Measurements from ENCODE around the gene PIGL.
"Not testable (repeated sequence)": the region's sequence is repeated elsewhere in the genome, so short reads cannot be mapped to it uniquely, and the experiment has no call there.

Gene PIGL

DNA sequence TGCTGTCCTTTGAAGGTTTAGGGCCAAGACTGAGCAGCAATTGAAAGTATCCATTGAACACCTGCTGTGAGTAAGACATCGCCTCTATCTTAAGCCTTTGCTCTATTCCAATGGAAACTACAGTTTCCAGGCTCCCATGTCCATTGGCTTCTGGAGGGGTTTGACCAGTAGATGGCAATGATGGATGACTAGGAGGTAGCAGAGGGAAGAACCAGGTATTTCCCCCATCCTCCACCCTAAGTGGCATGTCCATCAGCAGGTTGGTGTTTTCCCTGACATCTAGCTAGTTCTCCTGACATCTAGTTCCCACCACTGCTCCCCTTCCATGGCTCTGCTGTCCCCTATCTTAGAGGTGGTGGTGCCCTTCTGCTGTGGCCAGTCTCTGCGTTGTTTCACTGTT, 77.5 kb downstream of the PIGL start:
- Histone ChIP-seq H3K4me1 (ENCODE audit: control insufficient read depth, insufficient read depth, low read length) (no peaks in the 10 kb centered on the region), H3K9ac (ENCODE audit: low read length) (no peak overlapping the region), H3K9me3 (ENCODE audit: control insufficient read depth, low read length) (no peaks in the 10 kb centered on the region), H3K4me3 (ENCODE audit: low read length) (no peak overlapping the region), H3K36me3 (ENCODE audit: control insufficient read depth, insufficient read depth, low read length, severe bottlenecking) (no peaks in the 10 kb centered on the region), H3K27me3 (replicated peaks; ENCODE audit: control insufficient read depth, insufficient read depth, low read length) (no peaks in the 10 kb centered on the region)
- no peak for DNase-seq (ENCODE audit: low read depth)

DNA sequence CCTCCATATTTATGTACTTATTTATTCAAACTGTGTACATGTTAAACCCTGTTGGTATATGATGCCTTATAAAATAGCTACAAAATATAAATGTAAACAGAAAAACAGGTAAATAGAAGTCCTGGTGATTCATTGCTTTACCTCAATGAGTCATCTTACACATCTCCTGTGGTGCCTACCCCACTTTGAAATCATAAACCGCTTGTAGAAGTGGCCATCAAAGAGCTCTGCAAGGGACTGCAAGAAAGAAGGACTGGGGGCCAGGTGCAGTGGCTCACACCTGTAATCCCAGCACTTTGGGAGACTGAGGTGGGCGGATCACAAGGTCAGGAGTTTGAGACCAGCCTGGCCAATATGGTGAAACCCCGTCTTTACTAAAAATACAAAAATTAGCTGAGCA, 79.1 kb downstream of the PIGL start:
- H3K36me3 ChIP-seq (ENCODE audit: control insufficient read depth, insufficient read depth, low read length, severe bottlenecking); H3K9ac ChIP-seq (ENCODE audit: low read length); DNase-seq (ENCODE audit: low read depth); H3K27me3 ChIP-seq (replicated peaks; ENCODE audit: control insufficient read depth, insufficient read depth, low read length); H3K9me3 ChIP-seq (ENCODE audit: control insufficient read depth, low read length); H3K4me3 ChIP-seq (ENCODE audit: low read length); H3K4me1 ChIP-seq (ENCODE audit: control insufficient read depth, insufficient read depth, low read length): not testable (repeated sequence)

DNA sequence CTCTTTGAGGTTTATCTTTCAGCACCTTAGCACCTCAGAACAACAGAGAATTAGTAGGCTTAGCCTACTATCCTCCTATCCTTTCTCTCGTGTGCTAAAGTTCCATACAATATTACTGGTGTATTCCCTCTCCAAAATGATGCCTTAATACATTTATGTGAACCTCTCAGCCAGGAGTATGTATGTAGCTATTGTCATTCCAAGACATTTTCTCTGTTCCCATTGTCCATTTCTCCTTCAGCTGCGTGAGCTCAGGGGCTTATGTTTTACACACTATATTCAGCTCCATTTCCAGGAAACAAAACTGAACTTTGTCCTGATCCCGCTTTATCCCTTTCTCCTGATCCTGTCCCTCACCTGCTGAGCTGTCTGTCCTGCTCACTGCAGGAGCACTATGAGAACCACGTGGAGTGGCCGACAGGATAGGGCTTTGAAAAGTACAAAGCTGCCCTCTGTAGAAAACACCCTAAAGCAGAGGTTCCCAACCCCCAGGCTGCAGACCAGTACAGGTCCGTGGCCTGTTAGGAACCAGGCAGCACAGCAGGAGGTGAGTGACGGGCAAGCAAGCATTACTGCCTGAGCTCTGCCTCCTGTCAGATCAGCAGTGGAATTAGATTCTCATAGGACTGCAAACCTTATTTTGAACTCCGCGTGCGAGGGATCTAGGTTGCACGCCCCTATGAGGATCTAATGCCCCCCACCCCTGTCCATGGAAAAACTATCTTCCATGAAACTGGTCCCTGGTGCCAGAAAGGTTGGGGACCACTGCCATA, 80.5 kb downstream of the PIGL start:
- Histone ChIP-seq H3K27me3 (replicated peaks; ENCODE audit: control insufficient read depth, insufficient read depth, low read length) (no peaks in the 10 kb centered on the region), H3K4me3 (ENCODE audit: low read length) (no peak overlapping the region), H3K9me3 (ENCODE audit: control insufficient read depth, low read length) (no peaks in the 10 kb centered on the region), H3K4me1 (ENCODE audit: control insufficient read depth, insufficient read depth, low read length) (no peaks in the 10 kb centered on the region), H3K9ac (ENCODE audit: low read length) (no peak overlapping the region), H3K36me3 (ENCODE audit: control insufficient read depth, insufficient read depth, low read length, severe bottlenecking) (peaks cover 8% of the 10 kb centered on the region)
- no peak for DNase-seq (ENCODE audit: low read depth)

DNA sequence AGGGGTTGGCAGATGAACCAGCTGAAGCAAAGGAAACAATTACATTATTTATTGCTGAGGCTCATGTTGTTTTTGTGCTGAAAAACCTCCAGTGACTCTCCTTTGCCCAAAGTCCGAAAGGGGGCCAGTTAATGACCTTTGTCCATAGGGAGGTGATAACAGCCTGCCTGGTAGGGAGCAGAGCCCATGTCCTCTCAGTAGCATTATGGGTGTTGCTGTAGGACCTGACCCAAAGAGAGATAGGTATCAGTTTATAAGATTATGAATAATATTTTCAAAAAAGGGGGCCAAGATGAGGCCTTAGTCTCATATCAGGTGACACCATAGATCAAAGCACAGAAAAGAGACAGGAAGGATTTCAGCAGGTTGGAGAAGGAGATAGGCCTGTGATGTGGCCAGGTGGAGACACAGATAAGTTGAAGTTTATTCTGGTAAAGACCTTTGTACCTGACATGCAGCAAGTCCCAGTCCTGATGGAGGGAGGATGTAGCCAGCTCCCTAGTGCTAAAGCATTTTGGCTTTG, 81.2 kb downstream of the PIGL start:
- no peaks in the 10 kb centered on the region for H3K4me1 ChIP-seq (ENCODE audit: control insufficient read depth, insufficient read depth, low read length)
- peaks cover 8% of the 10 kb centered on the region for H3K36me3 ChIP-seq (ENCODE audit: control insufficient read depth, insufficient read depth, low read length, severe bottlenecking)
- H3K27me3 ChIP-seq (replicated peaks; ENCODE audit: control insufficient read depth, insufficient read depth, low read length): no peaks in the 10 kb centered on the region
- H3K9me3 ChIP-seq (ENCODE audit: control insufficient read depth, low read length): no peaks in the 10 kb centered on the region
- no peak overlapping the region for H3K4me3 ChIP-seq (ENCODE audit: low read length)
- no peak for DNase-seq (ENCODE audit: low read depth)
- H3K9ac ChIP-seq (ENCODE audit: low read length): no peak overlapping the region

DNA sequence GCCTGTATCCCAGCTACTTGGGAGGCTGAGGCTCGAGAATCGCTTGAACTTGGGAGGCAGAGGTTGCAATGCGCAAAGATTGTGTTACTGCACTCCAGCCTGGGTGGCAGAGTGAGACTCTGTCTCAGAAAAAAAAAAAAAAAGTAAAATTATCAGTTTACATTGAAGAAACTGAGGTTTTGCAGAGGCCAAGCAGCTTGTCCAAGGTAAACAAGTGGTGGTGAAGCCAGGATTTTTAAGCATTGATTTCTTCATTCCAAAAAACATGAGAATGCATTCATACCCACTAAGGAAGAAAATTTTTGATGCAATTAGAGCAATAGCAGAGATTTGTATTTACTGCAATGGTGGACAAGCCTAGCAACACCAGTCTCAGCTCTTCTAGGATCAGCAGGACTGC, 83.5 kb downstream of the PIGL start:
- H3K36me3 ChIP-seq (ENCODE audit: control insufficient read depth, insufficient read depth, low read length, severe bottlenecking): peaks cover 13% of the 10 kb centered on the region
- no peak overlapping the region for H3K4me3 ChIP-seq (ENCODE audit: low read length)
- DNase-seq (ENCODE audit: low read depth): peak; percentile 19
- H3K27me3 ChIP-seq (replicated peaks; ENCODE audit: control insufficient read depth, insufficient read depth, low read length): no peaks in the 10 kb centered on the region
- no peak overlapping the region for H3K9ac ChIP-seq (ENCODE audit: low read length)
- no peaks in the 10 kb centered on the region for H3K4me1 ChIP-seq (ENCODE audit: control insufficient read depth, insufficient read depth, low read length)
- no peaks in the 10 kb centered on the region for H3K9me3 ChIP-seq (ENCODE audit: control insufficient read depth, low read length)

DNA sequence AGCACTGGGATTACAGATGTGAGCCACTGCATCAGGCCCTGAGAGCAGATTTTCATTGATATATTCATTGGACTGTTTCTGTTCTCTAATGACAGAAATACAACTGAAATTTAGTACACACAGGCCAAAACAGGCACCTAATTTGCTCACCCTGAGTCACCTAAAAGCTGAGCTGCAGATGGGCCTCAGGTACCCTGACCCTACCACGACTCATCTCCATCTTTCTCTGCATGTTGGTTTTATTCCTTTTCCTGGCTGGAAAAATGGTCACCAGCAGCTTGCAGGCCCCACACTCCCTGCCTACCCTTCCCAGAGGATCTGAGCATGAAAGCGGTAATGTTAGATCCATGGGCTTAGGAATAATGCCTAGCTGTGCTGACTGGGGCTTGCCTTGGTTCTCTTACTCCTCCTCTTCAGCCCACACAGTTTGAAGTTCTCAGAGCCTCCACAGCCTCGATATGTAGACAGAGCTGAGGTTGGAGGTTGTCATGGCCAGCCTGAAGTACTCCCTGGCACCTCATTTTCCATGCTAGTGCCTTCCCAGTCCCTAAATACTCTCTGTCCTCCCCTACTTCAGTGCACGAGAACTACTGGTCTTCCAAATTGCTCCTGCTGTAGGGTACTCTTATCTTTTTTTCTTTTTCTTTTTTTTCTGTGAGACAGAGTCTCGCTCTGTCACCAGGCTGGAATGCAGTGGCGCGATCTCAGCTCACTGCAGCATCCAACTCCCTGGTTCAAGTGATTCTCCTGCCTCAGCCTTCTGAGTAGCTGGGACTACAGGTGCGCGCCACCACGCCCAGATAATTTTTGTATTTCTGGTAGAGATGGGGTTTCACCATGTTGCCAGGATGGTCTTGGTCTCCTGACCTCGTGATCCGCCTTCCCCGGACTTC, 85.2 kb downstream of the PIGL start:
- Histone ChIP-seq H3K9me3 (ENCODE audit: control insufficient read depth, low read length) (no peaks in the 10 kb centered on the region), H3K4me3 (ENCODE audit: low read length) (no peak overlapping the region), H3K9ac (ENCODE audit: low read length) (no peak overlapping the region), H3K36me3 (ENCODE audit: control insufficient read depth, insufficient read depth, low read length, severe bottlenecking) (peaks cover 19% of the 10 kb centered on the region), H3K27me3 (replicated peaks; ENCODE audit: control insufficient read depth, insufficient read depth, low read length) (no peaks in the 10 kb centered on the region), H3K4me1 (ENCODE audit: control insufficient read depth, insufficient read depth, low read length) (no peaks in the 10 kb centered on the region)
- DNase-seq (ENCODE audit: low read depth): no peak

DNA sequence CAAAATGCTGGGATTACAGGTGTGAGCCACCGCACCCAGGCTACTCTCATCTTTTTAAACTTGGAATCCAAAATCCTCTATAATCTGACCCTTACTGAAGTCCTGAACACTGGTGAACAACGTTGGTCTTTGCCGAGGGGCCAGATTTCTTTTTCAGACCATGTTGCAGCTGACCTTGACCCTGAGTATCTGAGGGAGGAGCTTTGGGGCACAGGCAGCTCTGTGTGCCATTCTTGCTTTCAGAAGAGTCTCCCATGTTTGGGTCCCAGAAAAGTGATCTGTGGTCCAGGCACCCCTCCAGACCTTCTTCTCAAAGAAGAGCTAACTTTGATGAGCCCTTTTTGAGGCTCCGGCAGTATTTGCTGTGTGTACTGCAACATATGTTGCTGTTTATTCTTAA, 85.8 kb downstream of the PIGL start:
- H3K27me3 ChIP-seq (replicated peaks; ENCODE audit: control insufficient read depth, insufficient read depth, low read length): no peaks in the 10 kb centered on the region
- no peak for DNase-seq (ENCODE audit: low read depth)
- no peaks in the 10 kb centered on the region for H3K9me3 ChIP-seq (ENCODE audit: control insufficient read depth, low read length)
- peaks cover 19% of the 10 kb centered on the region for H3K36me3 ChIP-seq (ENCODE audit: control insufficient read depth, insufficient read depth, low read length, severe bottlenecking)
- H3K9ac ChIP-seq (ENCODE audit: low read length): no peak overlapping the region
- H3K4me1 ChIP-seq (ENCODE audit: control insufficient read depth, insufficient read depth, low read length): no peaks in the 10 kb centered on the region
- no peak overlapping the region for H3K4me3 ChIP-seq (ENCODE audit: low read length)

DNA sequence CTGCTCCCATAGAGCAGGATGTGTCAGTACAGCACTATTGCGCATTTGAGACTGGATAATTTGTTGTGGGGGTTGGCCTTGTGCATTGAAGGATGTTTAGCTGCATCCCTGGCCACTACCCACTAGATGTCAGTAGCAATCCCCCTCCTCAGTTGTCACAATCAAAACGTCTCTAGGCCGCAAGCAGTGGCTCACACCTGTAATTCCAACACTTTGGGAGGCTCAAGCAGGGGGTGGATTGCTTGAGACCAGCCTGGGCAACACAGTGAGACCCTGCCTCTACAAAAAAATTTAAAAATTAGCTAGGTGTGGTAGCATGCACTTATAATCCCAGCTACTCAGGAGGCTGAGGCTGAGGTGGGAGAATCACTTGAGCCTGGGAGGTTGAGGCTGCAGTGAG, 87.8 kb downstream of the PIGL start:
- Histone ChIP-seq H3K27me3 (replicated peaks; ENCODE audit: control insufficient read depth, insufficient read depth, low read length) (no peaks in the 10 kb centered on the region), H3K4me1 (ENCODE audit: control insufficient read depth, insufficient read depth, low read length) (no peaks in the 10 kb centered on the region)
- DNase-seq (ENCODE audit: low read depth): peak; percentile 22

DNA sequence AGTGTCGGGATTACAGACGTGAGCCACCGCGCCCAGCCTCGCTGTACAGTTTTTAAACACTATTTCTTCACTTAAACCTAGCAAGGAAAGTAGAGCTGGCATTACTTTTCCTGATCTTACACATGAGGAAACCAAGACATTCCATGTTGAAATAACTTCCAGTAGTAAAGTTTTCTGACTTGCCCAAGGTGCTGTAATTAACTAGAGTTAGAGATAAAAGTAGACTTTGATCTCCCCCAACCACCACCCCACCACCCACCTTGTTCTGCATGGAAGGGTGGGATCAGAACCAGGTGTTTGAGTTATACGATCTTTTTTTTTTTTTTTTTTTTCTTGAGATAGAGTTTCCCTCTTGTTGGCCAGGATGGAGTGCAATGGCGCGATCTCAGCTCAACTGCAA, 89.2 kb downstream of the PIGL start:
- no peaks in the 10 kb centered on the region for H3K9me3 ChIP-seq (ENCODE audit: control insufficient read depth, low read length)
- DNase-seq (ENCODE audit: low read depth): no peak
- no peaks in the 10 kb centered on the region for H3K4me1 ChIP-seq (ENCODE audit: control insufficient read depth, insufficient read depth, low read length)
- no peaks in the 10 kb centered on the region for H3K27me3 ChIP-seq (replicated peaks; ENCODE audit: control insufficient read depth, insufficient read depth, low read length)
- H3K36me3 ChIP-seq (ENCODE audit: control insufficient read depth, insufficient read depth, low read length, severe bottlenecking): peaks cover 22% of the 10 kb centered on the region
- no peak overlapping the region for H3K9ac ChIP-seq (ENCODE audit: low read length)
- no peak overlapping the region for H3K4me3 ChIP-seq (ENCODE audit: low read length)

More for the DNA sequence above, 87.8 kb downstream of the PIGL start:
- Histone ChIP-seq H3K9ac (ENCODE audit: low read length) (no peak overlapping the region), H3K4me3 (ENCODE audit: low read length) (no peak overlapping the region), H3K9me3 (ENCODE audit: control insufficient read depth, low read length) (no peaks in the 10 kb centered on the region), H3K36me3 (ENCODE audit: control insufficient read depth, insufficient read depth, low read length, severe bottlenecking) (peaks cover 19% of the 10 kb centered on the region)

DNA sequence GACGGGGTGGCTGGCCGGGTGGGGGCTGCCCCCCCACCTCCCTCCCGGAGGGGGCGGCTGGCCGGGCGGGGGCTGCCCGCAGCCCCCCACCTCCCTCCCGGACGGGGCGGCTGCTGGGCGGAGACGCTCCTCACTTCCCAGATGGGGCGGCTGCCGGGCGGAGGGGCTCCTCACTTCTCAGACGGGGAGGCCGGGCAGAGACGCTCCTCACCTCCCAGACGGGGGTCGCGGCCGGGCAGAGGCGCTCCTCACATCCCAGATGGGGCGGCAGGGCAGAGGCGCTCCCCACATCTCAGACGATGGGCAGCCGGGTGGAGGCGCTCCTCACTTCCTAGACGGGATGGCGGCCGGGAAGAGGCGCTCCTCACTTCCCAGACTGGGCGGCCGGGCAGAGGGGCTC, 95.1 kb downstream of the PIGL start:
- H3K4me3 ChIP-seq (ENCODE audit: low read length); DNase-seq (ENCODE audit: low read depth); H3K9me3 ChIP-seq (ENCODE audit: control insufficient read depth, low read length); H3K9ac ChIP-seq (ENCODE audit: low read length); H3K27me3 ChIP-seq (replicated peaks; ENCODE audit: control insufficient read depth, insufficient read depth, low read length); H3K4me1 ChIP-seq (ENCODE audit: control insufficient read depth, insufficient read depth, low read length): not testable (repeated sequence)
- peaks cover 21% of the 10 kb centered on the region for H3K36me3 ChIP-seq (ENCODE audit: control insufficient read depth, insufficient read depth, low read length, severe bottlenecking)
